Measurements from ENCODE around the gene NTSR2.

NTSR2 gene

DNA sequence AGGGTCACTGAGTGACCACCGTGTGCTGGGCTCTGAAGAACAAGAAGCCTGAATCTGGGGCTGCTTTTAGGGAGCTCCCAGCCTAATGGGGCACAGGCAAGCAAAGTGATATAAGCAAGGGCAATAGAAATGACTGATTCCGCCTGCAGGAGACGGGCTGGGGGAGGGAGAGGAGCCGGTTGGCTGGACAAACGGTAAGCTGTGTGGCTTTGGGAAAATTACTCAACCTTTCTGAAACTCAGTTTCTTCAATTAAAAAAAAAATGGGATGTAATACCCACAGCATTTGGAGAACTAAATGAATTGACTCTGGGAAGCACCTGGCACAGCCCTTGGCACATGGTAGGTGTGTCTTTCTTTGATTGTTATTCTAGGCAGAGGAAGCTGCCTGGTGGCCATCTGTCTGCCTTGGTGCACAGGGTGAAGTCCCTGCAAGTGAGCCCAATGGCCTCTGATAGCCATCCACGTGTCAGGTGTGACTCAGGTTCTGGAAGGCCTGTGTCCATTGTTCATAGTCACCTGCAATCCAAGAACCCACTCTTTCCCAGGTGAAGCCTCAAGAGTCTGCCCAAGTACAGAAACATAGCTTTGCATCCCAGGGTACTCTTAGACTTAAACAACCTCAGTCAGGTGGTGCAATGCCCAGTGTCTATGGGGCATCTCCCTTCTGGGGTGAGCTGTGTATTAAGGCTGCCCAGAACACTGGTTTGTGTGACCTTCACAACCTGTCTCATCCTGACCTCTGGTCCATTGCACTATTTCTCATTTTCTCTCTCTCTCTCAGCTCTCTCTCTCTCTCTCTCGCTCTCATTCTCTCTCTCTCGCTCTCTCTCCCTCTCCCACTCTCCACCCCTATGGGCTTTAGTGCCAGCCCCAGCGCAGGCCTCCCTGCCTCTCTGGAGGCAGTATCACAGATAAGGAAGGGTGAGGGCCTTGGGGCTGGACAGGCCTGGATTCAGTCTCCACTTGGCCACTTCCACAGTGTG, 30.0 kb upstream of the NTSR2 start:
- DNase-seq (ENCODE audit: low spot score), result no peak

DNA sequence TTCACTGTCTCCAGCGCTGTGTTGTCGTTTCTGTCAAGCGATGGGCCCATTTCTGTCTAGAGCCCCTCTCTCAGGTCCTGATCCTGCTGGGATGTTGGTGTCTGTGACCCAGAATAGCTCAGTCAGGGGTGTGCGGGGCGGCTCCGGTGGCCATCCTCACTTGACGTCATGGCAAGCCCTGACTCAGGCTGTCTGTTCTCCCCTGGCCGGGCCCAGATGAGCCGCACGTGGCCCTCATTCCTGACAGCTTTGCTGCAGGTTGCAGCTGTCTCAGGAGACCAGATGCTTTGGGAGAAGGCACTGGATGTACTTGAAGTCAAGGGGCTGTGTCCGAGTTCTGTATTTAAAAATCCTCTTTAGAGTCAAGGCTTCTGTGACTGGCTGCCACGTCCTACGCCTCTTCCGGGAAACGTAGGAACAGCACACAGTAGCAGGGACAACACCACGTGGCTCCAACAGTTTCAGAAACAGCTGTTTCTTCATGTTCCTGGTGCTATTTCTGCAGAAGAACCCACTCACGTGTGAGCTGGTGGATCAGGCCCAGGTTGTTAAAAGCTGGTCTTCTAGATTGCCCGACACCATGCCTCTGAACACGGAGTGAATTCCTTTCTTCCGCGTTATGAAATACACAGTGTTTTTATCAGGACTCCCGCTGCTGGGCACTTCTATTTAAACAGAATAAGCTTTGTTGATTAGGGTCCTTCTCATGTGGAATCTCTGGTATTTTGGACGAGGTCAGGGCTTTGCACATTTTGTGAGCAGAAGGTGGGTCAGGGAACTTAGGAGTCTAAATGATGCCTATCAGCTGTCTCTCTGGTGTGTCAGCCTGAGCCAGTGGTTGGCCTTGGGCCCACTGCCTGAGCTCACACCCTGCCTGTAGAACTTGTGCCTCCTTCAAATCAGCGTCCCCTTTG, 28.3 kb upstream of the NTSR2 start:
- DNase-seq (ENCODE audit: low spot score), result peak; percentile 64

DNA sequence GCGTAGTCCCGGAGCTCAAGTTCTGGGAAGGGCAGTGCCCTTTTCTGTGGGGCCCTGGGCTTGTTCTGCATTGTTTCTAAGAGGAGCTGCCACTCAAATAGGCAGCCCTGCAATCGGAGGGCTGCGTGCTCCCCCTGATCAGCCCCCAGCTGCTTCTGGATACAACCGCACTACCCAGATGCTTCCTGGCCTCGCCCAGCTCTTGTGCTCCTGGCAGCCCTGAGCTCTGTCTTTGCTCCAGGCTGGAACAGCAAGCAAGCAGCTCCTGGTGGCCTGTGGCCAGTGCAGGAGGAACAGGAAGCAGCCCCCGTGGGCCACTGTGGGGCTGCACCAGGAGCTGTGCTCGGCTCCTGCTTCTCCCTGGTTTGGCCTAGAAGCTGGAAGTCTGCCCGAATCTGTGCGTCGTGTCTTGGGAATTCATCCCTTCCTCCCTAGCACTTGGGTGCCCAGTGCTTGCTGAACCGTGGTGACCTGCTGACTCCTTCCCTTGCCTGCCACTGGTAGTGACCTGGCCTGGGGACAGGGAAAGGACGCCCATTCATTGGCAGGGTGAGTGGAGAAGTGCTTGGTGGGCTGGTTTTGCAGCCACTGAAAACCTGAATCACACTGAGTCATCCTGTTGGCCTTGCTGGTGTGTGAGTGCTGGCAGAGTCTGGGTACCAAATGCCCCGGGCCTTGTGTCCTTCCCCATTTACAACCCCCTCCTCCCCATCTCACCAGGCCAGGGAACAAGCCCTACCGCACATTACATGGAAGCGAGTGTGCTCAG, 27.3 kb upstream of the NTSR2 start:
- DNase-seq (ENCODE audit: low spot score), result peak; percentile 35

DNA sequence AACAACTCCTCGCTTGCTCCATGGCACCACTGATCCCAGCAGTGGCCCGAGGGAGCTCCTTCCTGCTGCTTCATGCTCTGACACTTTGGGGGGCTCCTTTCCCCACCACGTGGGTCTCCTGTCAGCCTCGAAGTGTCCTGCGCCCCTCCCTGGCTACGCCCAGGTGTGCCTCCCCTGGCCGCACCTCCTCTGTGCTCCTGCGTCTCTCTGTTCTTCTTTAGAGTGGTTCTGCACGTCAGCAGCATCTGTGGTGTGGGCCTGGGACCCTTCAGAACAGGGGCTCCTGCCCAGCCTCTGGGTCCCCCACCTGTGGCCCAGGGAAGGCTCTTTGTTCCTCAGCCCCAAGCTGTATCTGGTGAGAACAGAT, 26.7 kb upstream of the NTSR2 start:
- no peak for DNase-seq (ENCODE audit: low spot score)

DNA sequence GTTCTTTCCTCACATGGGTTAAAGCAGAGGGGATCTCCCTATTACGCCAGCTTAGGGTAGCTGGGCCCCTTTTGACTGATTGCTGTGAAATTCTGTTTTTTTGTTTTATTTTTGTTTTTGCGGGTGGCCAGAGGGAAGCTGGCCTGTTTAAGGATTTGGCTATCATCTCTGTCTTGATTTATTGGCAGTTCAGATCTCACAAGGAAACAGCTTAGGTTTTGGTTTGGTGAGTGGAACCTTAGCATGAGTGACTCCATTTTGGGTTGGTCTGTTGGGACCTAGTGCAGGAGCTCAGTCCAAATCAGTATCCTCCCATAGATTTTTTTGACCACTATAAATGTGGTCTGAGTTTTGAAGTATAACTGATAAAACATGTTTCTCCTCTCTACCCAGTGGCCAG, 25.6 kb upstream of the NTSR2 start:
- no peak for DNase-seq (ENCODE audit: low spot score)

DNA sequence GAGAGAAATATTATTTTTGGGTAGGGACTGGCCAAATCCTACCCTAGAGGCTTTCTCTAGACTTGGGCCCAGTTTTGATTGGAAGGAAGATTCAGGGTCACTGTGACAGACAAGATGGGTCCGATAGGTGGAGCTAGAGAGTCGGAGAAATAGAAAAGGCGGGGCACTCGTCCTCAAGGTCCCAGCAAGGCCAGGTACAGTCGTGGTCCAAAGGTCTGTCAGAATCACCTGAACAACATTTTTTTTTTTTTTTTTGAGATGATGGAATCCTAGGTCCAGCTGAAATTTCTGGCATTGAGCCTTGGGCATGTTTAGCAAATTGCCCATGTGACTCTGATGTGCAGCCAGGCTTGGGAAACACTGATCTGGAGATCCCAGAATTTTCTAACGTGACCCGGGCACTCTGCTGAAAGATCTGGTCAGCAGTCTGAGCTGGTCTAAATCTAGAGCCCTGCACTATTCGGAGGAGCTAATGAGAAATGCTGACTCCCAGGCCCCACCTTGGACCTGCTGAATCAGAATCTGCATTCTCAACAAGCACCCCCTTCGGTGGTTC, 23.0 kb upstream of the NTSR2 start:
- peak; percentile 80 for DNase-seq (ENCODE audit: low spot score)

DNA sequence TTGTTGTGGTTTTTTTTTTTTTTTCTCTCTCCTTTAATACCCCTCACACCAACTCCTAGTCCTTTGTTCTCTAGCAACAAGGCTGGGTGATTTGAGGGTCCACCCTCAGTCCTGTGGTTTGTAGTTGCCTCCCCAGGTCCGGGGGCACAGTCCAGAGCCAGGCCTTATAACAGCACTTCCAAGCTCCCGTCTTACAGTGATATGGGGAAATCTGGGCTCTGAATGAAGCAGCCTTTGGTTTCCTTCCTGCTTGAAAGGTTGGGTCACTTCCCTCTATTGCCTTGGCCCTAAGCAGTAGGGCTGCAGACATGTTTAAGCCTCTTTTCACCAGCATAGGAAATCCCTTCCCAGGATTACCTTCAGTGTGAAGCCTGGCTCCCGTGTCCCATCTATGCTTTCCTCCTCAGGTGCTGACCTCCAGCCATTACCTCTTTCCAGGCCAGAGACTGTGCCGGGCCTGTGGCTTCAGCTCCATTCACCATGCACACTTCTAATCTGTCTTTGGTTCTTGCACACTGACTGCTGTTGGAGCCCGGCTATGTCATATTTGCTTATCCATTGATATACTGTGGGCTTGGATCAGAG, 21.2 kb upstream of the NTSR2 start:
- DNase-seq (ENCODE audit: low spot score), result no peak

DNA sequence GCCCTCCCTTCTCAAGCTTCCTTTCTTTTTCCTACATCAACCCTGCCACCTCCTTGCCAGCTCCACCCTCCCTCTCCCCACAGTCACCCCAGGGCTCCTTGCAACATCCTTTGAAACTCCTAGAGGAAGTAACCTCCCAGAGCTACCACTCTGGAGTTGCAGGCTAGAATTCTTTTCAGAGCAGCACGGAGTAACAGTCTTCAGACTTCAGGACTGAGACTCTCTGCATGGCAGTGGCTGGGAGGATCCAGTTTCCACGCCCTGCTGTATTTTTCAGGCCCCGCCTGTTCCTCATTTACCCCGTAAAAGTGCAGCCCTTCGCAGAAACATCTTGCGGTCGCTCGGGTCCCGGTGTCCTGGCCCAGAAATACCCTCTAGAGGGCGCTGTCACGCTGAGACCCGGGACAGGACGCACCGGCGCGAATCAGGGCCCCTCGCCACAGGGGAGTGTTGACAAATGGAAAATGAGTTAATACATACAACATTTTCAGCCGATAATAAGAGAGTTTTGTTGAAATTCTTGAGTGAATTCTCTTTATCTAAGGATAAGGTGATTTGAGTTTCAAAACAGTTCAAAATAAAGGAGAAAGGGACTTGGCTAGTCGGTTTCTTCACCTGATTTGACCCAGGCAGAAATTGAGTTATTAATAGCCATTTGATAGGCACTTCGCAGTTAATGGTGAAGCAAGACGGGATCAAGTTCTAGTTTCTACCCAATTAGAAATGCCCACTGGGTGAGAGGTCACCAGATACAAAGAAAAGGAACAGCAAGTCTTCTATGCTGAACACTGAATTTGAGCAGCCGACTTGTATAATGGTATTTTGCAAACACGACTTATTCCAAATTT, 18.5 kb upstream of the NTSR2 start:
- DNase-seq (ENCODE audit: low spot score), result peak; percentile 75

DNA sequence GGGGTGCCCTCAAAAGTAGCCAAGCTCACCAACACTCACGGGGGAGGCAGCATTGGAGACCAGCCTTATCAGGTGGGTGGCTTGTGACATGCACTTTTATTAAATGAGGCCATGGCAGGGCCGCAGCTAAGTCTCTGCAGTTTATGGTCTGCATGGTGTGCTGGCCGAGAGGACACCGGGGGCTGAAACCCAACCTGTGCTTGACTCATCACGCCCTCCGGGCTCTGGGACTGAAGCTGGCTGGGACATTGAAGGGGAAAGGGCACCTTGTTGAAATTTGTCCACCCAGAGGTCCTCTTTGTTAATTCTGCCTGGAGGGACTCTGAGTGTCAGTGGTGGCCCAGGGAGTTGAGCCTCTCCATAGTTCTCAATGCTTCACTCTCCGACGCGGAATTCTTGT, 17.7 kb upstream of the NTSR2 start:
- DNase-seq (ENCODE audit: low spot score), result no peak

DNA sequence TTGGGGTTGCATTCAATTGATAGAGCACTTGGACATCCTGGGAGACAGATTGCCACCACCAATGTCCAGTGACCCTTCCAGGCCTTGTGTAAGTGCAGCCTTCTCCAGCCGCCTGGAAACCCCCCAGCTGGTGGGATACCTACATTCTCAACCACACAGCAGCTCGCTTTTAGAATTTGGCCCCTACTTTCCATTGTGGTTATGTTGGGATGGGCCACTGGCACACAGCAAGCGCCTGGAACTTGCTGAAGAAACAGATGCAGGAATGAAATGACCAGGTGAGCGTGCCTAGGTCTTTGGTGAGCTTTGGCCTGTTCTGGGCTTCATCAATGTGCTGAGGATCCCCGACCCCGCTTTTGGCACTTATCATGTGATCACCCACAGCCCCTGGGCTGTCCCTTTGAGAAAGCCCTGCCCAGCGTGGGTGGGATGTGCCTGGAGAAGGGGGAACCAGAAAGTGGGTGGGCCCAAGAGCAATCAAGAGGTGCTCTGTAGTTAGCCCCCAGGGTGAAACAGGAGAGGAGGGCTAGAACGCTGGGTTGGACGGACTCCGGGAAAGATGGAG, 16.0 kb upstream of the NTSR2 start:
- DNase-seq (ENCODE audit: low spot score), result no peak

DNA sequence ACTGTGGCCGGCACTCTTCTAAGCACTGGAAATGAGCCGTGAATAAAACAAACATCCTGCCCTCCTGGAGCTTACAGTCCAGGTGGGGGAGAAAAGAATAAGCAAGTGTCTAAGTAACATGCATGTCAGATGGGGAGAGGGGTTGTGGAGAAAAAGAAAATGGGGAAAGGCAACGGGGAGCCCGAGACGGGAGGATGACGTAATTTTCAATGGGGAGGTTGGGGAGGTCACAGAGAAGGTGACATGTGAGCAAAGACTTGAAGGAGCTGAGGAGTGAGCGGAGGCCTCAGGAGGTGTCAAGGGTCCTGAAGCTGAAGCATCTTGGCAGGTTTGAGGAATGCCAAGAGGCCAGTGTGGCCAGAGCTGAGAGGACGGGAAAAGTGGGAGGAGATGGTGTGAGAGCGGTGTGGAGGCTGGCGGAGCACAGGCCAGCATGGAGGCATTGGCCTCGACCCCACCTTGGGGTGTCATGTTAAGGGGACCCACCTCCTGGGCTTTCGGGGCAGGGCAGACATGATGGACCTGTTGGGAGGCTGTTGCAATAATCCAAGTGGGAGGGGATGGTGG, 15.0 kb upstream of the NTSR2 start:
- DNase-seq (ENCODE audit: low spot score), result no peak

DNA sequence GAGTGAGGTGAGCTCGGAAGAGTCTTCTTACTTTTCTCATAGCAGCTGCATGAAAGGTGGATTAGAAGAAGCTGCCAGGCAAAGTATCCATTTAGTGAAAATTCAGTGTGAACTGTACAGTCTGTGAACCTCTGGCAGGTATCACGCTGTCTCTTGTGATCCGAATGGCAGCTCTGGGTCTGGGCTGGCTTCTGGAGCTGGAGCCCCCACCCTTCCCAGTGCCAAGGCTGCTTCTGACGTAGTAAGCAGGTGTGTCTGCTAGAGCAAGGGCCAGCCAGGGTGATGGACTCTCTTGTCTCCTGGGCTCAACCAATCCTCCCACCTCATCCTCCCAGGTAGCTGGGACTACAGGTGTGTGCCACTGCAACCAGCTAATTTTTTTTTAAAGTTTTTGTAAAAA, 14.0 kb upstream of the NTSR2 start:
- DNase-seq (ENCODE audit: low spot score), result no peak

DNA sequence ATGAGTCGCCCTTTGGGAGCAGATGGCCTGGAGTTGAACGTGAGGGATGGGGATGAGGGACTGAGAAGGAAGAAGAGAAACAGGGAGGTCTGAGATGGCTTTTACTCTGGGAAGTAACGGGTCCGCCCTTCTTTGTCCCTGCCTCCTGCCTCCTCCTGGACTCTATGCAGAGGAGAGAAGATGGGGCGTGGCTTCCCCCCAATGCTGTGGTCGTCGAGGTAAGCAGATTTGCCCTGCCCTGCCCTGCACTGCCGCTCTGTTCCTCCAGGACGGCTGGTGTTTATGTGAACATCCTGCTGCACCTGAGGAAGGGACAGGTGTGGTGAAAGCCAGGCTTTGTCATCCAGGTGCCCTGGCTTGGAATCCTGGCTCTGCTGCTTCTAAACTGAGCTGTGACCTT, 13.5 kb upstream of the NTSR2 start:
- DNase-seq (ENCODE audit: low spot score), result no peak

DNA sequence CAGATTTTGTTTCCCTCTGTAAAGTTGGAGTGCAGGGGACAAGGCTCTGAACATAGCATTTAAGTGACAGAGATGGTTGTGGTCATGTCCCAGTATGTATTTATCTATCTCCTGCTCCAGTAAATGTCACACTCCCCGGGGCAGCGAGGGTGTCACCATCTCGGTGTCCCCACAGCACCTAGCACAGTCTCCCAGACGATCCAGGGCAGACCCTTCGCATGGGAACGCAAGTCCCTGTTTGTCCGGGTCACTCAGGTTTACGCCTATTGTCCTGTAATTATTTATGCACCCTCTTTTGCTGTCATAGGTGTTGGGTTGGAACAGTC, 12.6 kb upstream of the NTSR2 start:
- DNase-seq (ENCODE audit: low spot score), result no peak

DNA sequence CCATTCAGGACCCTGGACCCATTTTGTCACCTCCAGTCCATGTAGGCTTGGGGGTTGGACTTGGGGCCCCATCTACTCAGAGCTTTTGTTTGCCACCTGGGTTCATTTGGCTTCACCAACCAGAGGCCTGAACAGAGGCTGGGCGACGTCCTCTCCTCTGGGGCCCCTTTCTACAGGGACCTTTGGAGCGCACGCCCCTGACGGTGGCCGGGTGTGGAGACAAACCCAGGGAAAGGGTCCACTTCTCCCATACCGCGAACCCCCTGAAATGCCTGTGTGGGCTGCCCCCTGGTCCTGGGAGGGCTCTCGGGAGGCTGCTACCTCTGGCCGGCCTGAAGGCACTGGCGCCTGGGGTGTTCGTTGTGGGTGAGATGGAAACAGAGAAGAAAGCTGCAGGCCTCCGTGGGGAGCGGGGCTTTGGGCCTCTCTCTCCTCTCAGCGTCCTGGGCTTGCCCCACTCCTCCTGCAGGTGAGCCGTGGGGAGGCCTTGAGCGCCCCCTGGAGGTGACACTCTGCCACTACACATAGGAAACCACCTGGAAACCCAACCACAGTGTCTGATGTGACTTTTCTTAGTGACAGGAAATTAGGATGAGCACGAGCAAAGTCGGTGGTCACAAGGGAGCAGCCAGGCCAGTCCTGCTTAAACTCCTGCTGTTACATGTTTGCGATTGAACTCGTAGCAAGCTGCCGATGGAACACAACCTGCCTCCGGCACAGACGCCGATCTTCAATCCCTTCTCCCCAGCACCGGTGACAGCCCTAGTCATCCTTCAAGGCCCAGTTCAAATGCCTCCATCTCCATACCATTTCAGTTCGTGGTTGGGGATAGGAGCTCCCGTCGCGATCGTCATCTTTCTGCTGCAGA, 12.0 kb upstream of the NTSR2 start:
- DNase-seq (ENCODE audit: low spot score), result no peak

DNA sequence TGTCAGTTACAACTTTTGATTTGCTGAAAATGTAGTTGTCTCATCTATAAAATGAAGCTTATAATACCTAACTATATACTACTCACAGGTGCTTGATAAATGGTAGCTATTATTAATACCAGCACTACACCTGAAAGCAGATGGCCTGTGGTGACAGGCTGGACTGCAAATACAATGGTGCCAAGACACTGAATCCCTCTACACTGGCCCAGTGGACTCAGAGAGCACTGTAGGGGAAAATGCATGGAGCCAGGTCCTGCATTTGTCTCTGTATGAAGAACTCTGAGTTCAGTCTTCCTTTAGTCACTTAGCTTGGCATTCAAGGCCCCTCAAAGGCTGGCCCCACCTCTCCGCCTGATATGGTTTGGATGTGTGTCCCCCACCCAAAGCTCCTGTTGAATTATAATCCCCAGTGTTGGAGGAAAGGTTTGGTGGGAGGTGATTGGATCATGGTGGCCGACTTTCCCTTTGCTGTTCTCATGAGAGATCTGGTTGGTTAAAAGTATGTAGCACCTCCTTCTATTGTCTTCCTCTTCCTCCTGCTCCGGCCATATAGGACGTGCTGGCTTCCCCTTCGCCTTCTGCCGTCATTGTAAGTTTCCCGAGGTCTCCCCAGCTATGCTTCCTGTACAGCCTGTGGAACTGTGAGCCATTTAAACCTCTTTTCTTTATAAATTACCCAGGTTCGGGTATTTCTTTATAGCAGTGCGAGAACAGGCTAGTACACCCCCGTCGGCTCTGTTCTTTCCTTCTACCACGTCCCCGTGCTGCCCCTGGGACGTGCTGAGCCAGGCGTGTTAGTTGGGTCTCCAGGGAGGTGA, 11.1 kb upstream of the NTSR2 start:
- no peak for DNase-seq (ENCODE audit: low spot score)

DNA sequence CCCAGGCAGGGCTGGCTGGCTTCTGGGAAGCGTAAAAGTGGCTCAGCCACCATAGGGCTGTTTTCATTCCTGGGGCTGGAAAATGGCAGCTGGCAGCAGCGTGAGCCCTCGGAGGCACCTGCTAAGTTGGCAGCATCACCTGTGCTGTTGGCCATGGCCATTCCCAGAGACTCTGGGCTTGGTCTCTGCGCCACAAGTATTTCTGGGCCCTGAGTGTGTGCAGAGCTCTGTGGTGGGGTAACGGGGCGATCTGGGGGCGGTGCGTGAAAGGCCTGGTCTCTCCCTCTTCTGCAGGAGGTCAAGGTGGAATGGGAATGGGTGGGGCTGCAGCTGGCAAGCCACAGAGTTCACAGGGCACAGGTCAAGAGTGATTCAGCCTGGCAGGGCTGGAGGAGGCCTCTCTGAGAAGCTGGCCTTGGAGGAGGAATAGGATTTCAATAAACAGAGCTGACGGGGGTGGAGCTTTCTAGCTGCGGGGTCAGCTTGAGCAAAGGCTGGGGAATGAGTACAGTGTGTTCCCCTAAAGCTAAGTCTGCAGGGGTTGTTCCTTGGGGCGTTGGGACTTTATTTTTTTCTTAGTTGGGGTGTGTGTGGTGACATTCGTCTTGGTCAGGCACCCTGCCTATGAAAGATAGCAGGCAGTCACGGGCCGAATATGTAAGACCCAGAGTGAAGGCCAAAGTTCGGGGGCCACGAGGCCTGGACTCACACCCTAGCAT, 10.3 kb upstream of the NTSR2 start:
- DNase-seq (ENCODE audit: low spot score), result no peak

Measured in Ammon's horn (tissue), 1 donor.